Thyroid gland (tissue), 4 donors: ENCODE data around the gene SIRT7. TPM values are rescaled to one million over a fixed set of nuclear protein-coding genes. Genes with fewer than 3 reads are reported as not detected.

Source experiments
- DNase-seq, 2 donors: peaks; one replicate each; pipeline ENCODE4 v3.0.0-alpha.2; 2019
- H3K27ac ChIP-seq, 3 donors: fragments of 200-600 bp; sonication (generic); 1 replicate in 2 of 3; 2 replicates in 1 of 3; pipeline ENCODE4 v1.5.1; 2016 to 2019; ENCODE audit warnings: mild to moderate bottlenecking in 1 of 3, moderate library complexity in 1 of 3
- H3K27me3 ChIP-seq: fragments of 200-600 bp; sonication (generic); one replicate; pipeline ENCODE4 v1.5.1; 2019
- H3K36me3 ChIP-seq, 2 donors: fragments of 200-600 bp; sonication (generic); one replicate each; pipeline ENCODE4 v1.5.1; 2016 to 2019
- H3K4me1 ChIP-seq, 2 donors: fragments of 200-600 bp; sonication (generic); one replicate each; pipeline ENCODE4 v1.5.1; 2017 to 2019
- H3K4me3 ChIP-seq, 3 donors: fragments of 200-600 bp; sonication (generic); replicated peaks in 1 of 3; 1 replicate in 2 of 3; 2 replicates in 1 of 3; pipeline ENCODE4 v1.5.1; 2016; ENCODE audit warnings: mild to moderate bottlenecking in 1 of 3
- H3K9me3 ChIP-seq: fragments of 200-600 bp; sonication (generic); one replicate; pipeline ENCODE4 v1.5.1; 2017
- POLR2A ChIP-seq, 2 donors: fragments of 450-650 bp; IDR thresholded peaks; one replicate each; pipeline ENCODE4 v1.6.1; 2017; ENCODE audit warnings: antibody characterized with exemption in 2 of 2, mild to moderate bottlenecking in 2 of 2, moderate library complexity in 1 of 2
- WGBS, 2 donors: methylation state at CpG; one replicate each; pipeline ENCODE4 v1.1.5; 2017; 5-methylcytosine and 5-hydroxymethylcytosine counted together
- intact Hi-C: fragments of 100-400 bp; cut with DNase I; formaldehyde crosslinking; loops from one replicate; pipeline ENCODE4 v1.15.1; 2023
- total RNA-seq, 4 donors: library from RNA; depleted of rRNA; stranded (reverse); fragments of >200 nt; gene quantifications; one replicate each; pipeline ENCODE4 v1.2.3, GENCODE V29; 2016
- TF ChIP-seq, protein P1 (sequence below), 6 experiments: fragments of 200-600 bp in 3 of 6; fragments of 450-650 bp in 3 of 6; sonication (generic) in 3 of 6; IDR thresholded peaks; one replicate each; pipeline ENCODE4 v1.5.1; 2016 to 2019; ENCODE audit warnings: antibody characterized with exemption in 6 of 6, mild to moderate bottlenecking in 2 of 6, inconsistent platforms in 1 of 6, moderate library complexity in 1 of 6

SIRT7 gene
- total RNA-seq, 4 donors from 2014 or later, result 8.9 to 23.5 (median 15.8) TPM

DNA sequence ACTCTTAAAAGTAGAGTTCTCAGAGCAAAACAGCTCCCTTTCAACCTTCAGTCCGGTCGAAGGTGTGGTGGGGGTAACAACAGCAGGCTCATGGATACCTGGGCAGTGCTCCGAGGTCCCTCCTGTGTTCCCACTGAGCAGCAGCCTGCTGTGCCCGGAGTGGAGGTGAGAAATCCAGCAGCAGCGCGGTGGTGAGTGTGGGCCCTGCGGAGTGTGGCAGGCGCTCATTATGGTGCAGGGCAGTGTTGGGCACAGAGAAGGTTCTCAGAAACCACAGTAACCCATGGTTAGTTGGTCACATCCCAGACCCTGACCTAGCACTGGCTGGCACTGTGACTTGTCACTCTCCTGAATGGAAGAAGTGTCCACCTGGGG, 52.6 kb downstream of the SIRT7 start:
- Histone ChIP-seq H3K4me3 (no peak overlapping the region), H3K36me3 (peaks cover 20 to 22% of the 10 kb centered on the region in 2 donors), H3K9me3 (no peaks in the 10 kb centered on the region), H3K27ac (no peak overlapping the region), H3K4me1 (peaks cover 24 to 42% of the 10 kb centered on the region in 2 donors), H3K27me3 (no peaks in the 10 kb centered on the region)
- WGBS, 2 donors, result 91 to 93% methylated on average over 8 of the region's 8 CpGs
- no peak for DNase-seq
- TF ChIP-seq, protein P1, sequence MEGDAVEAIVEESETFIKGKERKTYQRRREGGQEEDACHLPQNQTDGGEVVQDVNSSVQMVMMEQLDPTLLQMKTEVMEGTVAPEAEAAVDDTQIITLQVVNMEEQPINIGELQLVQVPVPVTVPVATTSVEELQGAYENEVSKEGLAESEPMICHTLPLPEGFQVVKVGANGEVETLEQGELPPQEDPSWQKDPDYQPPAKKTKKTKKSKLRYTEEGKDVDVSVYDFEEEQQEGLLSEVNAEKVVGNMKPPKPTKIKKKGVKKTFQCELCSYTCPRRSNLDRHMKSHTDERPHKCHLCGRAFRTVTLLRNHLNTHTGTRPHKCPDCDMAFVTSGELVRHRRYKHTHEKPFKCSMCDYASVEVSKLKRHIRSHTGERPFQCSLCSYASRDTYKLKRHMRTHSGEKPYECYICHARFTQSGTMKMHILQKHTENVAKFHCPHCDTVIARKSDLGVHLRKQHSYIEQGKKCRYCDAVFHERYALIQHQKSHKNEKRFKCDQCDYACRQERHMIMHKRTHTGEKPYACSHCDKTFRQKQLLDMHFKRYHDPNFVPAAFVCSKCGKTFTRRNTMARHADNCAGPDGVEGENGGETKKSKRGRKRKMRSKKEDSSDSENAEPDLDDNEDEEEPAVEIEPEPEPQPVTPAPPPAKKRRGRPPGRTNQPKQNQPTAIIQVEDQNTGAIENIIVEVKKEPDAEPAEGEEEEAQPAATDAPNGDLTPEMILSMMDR (IDR thresholded peaks at IDR 0.05), result no peak
- no peak for TF ChIP-seq POLR2A (IDR thresholded peaks at IDR 0.05)
- intact Hi-C loops, result no loop called here

DNA sequence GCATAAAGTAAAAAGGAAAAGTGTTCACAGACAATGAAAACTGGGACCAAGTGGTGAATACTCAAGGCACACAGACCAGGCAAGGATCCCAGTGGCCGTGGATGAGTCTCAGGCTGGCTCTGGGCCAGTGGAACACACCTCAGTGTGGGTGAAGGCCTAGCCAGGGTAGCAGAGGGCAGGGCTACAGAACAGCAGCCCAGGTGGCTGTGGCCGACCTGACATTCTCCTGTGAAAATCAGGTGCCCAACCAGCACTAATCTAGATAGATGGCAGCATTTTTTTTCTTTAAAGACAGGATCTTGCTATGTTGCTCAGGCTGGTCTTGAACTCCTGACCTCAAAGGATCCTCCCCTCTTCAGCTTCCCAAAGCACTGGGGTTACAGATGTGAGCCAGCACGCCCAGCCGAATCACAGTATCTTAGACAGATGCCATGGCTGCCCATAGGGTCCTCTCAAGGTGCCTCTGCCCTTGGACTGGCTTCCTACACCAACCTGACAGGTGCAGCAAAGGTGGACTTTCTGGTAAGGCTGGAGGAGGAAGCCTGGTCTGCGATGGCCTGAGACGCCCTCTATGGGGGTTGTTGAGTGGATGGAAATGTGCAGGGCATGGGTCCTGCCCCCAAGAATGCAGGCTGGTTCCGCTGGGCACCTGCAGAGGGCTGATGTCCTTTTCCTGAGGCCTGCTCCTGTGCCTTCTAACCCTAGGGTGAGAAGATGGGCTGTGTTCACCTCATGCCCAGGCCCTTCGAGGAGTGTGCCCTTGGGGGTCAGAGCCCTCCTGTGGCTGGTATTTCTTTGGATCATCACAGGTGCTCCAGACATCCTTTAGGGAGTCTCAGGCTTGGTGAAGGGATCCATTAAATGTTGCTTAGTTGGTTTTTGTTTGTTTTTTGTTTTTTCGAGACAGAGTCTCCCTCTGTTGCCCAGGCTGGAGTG, 53.9 kb downstream of the SIRT7 start:
- Histone ChIP-seq H3K36me3 (peaks cover 12 to 17% of the 10 kb centered on the region in 2 donors), H3K4me1 (peaks cover 17 to 33% of the 10 kb centered on the region in 2 donors), H3K27ac (no peak overlapping the region), H3K9me3 (no peaks in the 10 kb centered on the region), H3K27me3 (no peaks in the 10 kb centered on the region), H3K4me3 (no peak overlapping the region)
- TF ChIP-seq, protein P1 (IDR thresholded peaks at IDR 0.05), result no peak
- TF ChIP-seq POLR2A (IDR thresholded peaks at IDR 0.05), result no peak
- intact Hi-C loops, result no loop called here
- DNase-seq, result no peak
- WGBS, 2 donors, result 66 to 79% methylated on average over 4 to 9 of the region's 9 CpGs

DNA sequence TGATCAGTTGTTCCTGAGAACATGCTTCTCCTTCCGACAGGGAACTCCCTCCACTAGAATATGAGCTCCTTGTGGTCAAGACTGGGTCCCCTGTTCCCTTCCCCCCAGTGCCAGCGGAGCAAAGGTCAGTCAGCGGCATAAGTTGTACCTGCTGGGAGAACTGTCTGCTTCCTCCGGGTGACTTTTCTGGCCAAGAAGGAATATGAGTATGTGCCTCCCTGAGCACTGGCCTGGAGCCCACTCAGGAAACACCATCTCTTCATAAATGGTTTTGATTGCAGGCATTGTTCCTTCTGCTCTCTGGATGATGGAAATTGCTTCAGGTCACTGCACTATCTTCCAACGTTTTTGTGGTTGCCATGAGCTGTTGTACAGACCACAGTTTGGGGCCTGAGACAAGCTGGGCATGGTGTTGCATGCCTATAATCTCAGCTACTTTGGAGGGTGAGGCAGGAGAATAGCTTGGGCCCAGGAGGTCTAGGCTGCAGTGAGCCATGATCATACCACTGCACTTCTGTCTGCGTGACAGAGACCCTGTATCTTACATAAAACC, 54.8 kb downstream of the SIRT7 start:
- H3K27me3 ChIP-seq, result no peaks in the 10 kb centered on the region
- no peaks in the 10 kb centered on the region for H3K9me3 ChIP-seq
- intact Hi-C loops, result no loop called here
- H3K4me3 ChIP-seq, result no peak overlapping the region
- no peak overlapping the region for H3K27ac ChIP-seq
- TF ChIP-seq POLR2A (IDR thresholded peaks at IDR 0.05), result no peak
- TF ChIP-seq, protein P1 (IDR thresholded peaks at IDR 0.05), result no peak
- 85 to 93% methylated on average over 6 of the region's 6 CpGs for WGBS, 2 donors
- H3K4me1 ChIP-seq, result peaks cover 20 to 38% of the 10 kb centered on the region in 2 donors
- DNase-seq, result no peak
- peaks cover 7 to 14% of the 10 kb centered on the region in 2 donors for H3K36me3 ChIP-seq

Other genes starting within 250 kb of the SIRT7 start
- 10 to 100 TPM; 29.7 to 46.5 (median 37.2) TPM for gene ARL16, start 234.4 kb downstream of the SIRT7 start, total RNA-seq
- 10 to 100 TPM; 62.9 to 98.3 (median 67.3) TPM for gene HGS, start 234.2 kb downstream of the SIRT7 start, total RNA-seq
- gene MRPL12, start 214.8 kb downstream of the SIRT7 start, total RNA-seq, result 10 to 100 TPM; 30.7 to 89.3 (median 46.4) TPM
- 10 to 100 TPM in 3 of 4 donors, 1 to 10 TPM in 1; 8.9 to 26.3 (median 20.8) TPM for gene SLC25A10, start 205.9 kb downstream of the SIRT7 start, total RNA-seq
- not detected for gene GCGR, start 114.0 kb downstream of the SIRT7 start, total RNA-seq
- 10 to 100 TPM; 55.2 to 88.6 (median 83.7) TPM for gene MCRIP1, start 84.9 kb downstream of the SIRT7 start, total RNA-seq
- gene PPP1R27, start 83.1 kb downstream of the SIRT7 start, total RNA-seq, result not detected
- gene P4HB, start 57.6 kb downstream of the SIRT7 start, total RNA-seq, result 1,000 to 10,000 TPM in 1 of 4 donors, 100 to 1,000 TPM in 3; 548 to 1,124 (median 681) TPM
- 100 to 1,000 TPM; 115 to 173 (median 164) TPM for gene ARHGDIA, start 46.8 kb downstream of the SIRT7 start, total RNA-seq
- gene ALYREF, start 26.6 kb downstream of the SIRT7 start, total RNA-seq, result 100 to 1,000 TPM in 1 of 4 donors, 10 to 100 TPM in 3; 55.5 to 106 (median 75.4) TPM
- gene ANAPC11, start 26.5 kb downstream of the SIRT7 start, total RNA-seq, result 100 to 1,000 TPM in 3 of 4 donors, 10 to 100 TPM in 1; 88.8 to 202 (median 169) TPM
- gene NPB, start 15.9 kb downstream of the SIRT7 start, total RNA-seq, result 1 to 10 TPM in 1 of 4 donors, under 1 TPM in 2, not detected in 1; 0.33 to 1.1 (median 0.38) TPM
- 10 to 100 TPM; 30.4 to 36.5 (median 34.2) TPM for gene PCYT2, start 6.8 kb downstream of the SIRT7 start, total RNA-seq
- 10 to 100 TPM; 28.2 to 51.8 (median 36.4) TPM for gene MAFG, start 9.6 kb upstream of the SIRT7 start, total RNA-seq
- 10 to 100 TPM in 2 of 4 donors, 1 to 10 TPM in 2; 5.5 to 29.2 (median 13.9) TPM for gene PYCR1, start 19.1 kb upstream of the SIRT7 start, total RNA-seq
- not detected for gene MYADML2, start 29.1 kb upstream of the SIRT7 start, total RNA-seq
- gene NOTUM, start 43.0 kb upstream of the SIRT7 start, total RNA-seq, result under 1 TPM in 1 of 4 donors, not detected in 3; 0.40 TPM
- 10 to 100 TPM; 23.2 to 53.6 (median 35.7) TPM for gene ASPSCR1, start 59.5 kb upstream of the SIRT7 start, total RNA-seq
- gene CENPX, start 104.7 kb upstream of the SIRT7 start, total RNA-seq, result 10 to 100 TPM; 40.7 to 95.9 (median 78.0) TPM
- gene LRRC45, start 105.1 kb upstream of the SIRT7 start, total RNA-seq, result 10 to 100 TPM; 15.3 to 33.0 (median 18.9) TPM
- 10 to 100 TPM; 11.8 to 23.8 (median 14.4) TPM for gene RAC3, start 113.5 kb upstream of the SIRT7 start, total RNA-seq
- 100 to 1,000 TPM in 2 of 4 donors, 10 to 100 TPM in 2; 88.6 to 161 (median 114) TPM for gene DCXR, start 119.5 kb upstream of the SIRT7 start, total RNA-seq
- 10 to 100 TPM; 36.0 to 49.0 (median 38.3) TPM for gene RFNG, start 133.6 kb upstream of the SIRT7 start, total RNA-seq
- gene GPS1, start 133.7 kb upstream of the SIRT7 start, total RNA-seq, result 100 to 1,000 TPM in 2 of 4 donors, 10 to 100 TPM in 2; 80.1 to 164 (median 102) TPM
- gene DUS1L, start 147.6 kb upstream of the SIRT7 start, total RNA-seq, result 10 to 100 TPM; 58.7 to 90.5 (median 75.5) TPM
- 10 to 100 TPM; 23.5 to 92.5 (median 77.3) TPM for gene FASN, start 180.1 kb upstream of the SIRT7 start, total RNA-seq